HT-29 (cell line): ENCODE data around the gene ATP11C. TPM values are rescaled to one million over a fixed set of nuclear protein-coding genes. Genes with fewer than 3 reads are reported as not detected.
"Not testable (repeated sequence)": the region's sequence is repeated elsewhere in the genome, so short reads cannot be mapped to it uniquely, and the experiment has no call there.

Source experiments
- DNase-seq: peaks from one replicate; pipeline ENCODE4 v3.0.0-alpha.2; 2015; ENCODE audit warnings: low spot score
- small RNA-seq: library from RNA; depleted of rRNA; stranded (forward); fragments of <200 nt; gene quantifications from one replicate; pipeline ENCODE3, GENCODE V24; 2014
- total RNA-seq: library from RNA; depleted of rRNA; stranded (reverse); fragments of >200 nt; shearing (Covaris generic); gene quantifications from 2 replicates; pipeline ENCODE4 v1.2.3, GENCODE V29; 2014; rRNA removed

Gene ATP11C
- total RNA-seq, 1 experiment from 2014 or later = 1.0 TPM

DNA sequence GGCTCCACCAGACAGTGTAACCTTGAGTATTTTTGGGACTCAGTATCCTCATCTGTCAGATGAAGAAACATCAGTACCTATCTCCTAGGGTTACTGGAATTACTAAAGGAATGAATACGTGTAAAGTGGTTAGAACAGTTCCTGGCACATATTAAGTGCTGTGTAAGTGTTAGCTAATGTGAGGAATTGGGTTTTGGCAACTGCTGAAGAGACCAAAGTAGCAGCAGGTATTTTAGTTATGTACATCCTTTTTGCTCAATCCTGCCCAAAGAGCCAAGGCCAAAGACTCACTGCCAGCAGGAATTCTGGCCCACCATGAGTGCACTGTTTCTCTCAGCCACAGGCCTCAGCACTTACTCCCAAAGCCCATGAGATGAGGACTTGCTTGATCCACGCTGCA lies 208.2 kb downstream of the ATP11C start:
- no peak for DNase-seq

- DNase-seq = no peak
Observed at GRCh38 chrX:139720979-139721378, 211.9 kb downstream of the ATP11C start.

- DNase-seq = no peak
Observed at GRCh38 chrX:139720136-139720535, 212.7 kb downstream of the ATP11C start.

- DNase-seq = no peak
Observed at GRCh38 chrX:139708067-139708466, 224.8 kb downstream of the ATP11C start, which contains the start of gene MCF2. Gene MCF2 (minus strand): TSS chrX:139708167. CDS start chrX:139651744, 56,423 bp downstream.

DNA sequence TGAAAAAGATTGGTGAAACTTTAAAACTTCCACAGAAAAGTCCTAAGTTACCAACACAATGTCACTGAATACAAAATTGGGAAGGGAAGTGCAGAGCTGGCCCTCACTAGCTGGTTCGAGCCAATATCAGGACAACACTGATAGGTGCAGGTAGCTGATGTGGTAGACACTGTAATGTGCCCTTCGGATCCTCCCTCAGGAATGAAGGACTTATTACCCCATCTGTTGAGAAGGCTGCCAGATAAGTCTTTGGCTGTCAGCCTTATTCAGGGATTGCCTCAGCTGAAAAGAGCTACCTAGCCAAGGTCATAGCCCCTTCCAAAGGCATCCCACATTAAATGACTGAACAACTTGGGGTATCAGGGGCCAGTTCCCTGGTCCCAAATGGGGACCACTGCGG lies 230.2 kb downstream of the ATP11C start:
- DNase-seq = no peak

DNA sequence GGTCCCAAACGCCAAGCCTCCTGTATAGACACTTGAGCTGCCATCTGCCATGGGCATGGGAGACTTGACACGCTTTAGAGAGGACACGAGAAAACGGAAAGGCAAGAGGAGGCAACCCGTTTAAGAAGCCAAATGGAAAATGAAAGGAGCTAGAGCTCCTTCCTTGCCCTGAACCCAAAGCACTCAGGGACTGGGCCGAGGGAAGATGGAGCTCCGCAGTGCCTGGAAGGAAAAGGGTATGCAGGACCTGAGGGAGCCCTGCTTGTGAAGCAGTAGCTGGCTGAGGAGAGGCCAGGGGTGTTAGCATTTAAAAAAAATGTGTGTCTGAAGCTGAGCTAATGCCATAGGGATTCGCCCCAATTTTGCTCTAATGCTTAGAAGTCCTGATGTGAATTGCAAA lies 239.9 kb downstream of the ATP11C start:
- no peak for DNase-seq

DNA sequence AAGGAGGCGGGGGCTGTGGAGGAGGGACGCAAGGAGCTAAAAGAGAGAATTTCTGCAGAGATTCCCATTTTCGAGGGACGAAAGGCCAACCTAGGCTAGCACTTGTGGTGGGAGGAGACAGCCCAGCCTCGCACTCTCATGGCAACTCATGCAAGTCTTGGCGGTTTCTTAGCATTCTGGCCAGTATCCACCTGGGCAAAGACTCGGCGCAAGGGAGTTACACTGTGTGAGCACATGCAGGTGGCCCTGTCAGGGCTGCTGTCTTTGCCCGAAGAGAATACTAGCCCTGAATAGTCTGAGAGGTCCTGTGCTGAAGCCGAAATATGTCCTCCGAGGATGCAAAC lies 240.4 kb downstream of the ATP11C start:
- DNase-seq = no peak

GRCh38 chrX:139691843-139692505 lies 240.9 kb downstream of the ATP11C start:
- DNase-seq = no peak

DNA sequence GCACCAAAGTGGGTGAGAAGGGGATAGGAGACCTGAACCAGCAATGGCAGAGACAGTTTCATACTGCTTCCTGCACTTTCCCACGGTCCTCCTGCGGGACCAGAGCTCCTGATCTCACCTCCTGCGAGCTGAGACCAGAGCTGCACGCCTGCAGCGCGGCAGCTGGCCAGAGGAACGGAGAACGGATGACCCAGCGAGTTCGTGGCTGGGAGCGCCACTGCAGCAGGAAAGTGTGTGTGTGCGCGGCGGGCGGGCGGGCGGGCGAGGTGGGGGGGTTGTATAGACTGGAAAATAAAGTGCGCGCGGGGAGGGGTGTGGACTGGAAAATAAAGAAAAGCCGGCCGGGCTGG lies 241.4 kb downstream of the ATP11C start:
- no peak for DNase-seq

GRCh38 chrX:139685175-139685574 lies 247.7 kb downstream of the ATP11C start:
- DNase-seq = not testable (repeated sequence)

DNA sequence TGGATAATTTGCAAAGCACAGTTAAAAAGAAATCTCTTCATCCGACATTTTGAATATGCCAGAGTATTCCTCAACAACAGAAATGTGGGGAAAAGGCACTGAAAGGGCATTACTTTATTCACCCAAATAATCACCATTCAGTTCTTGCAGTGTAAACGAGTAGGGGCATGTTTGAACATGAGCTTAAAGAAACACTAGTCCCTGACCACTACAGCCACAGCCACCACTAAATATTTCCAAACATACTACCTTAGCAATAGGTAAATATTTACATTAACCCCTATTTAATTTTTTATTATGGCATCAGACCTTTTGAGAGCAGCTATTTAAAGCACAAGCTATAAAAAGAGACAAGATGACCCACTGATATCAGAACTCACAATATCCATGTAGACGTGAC lies 252.5 kb downstream of the ATP11C start:
- DNase-seq = no peak

Small RNA genes lying within 50 kb of the gene (small RNA-seq; reads per million reads assigned to genes)
- gene MIR505 = not detected
- gene RF00425 = 0.29 reads per million
- gene RF01210 = not detected
- not detected for gene RNU6ATAC23P

Other genes starting within 250 kb of the ATP11C start
- gene MCF2, start 224.9 kb downstream of the ATP11C start, total RNA-seq = not detected in 2 replicates
- not detected in 2 replicates for gene CXorf66, start 32.5 kb upstream of the ATP11C start, total RNA-seq